ENCODE results near the gene LGALS3BP.
"Not testable (repeated sequence)": the region's sequence is repeated elsewhere in the genome, so short reads cannot be mapped to it uniquely, and the experiment has no call there.

LGALS3BP gene, protein sequence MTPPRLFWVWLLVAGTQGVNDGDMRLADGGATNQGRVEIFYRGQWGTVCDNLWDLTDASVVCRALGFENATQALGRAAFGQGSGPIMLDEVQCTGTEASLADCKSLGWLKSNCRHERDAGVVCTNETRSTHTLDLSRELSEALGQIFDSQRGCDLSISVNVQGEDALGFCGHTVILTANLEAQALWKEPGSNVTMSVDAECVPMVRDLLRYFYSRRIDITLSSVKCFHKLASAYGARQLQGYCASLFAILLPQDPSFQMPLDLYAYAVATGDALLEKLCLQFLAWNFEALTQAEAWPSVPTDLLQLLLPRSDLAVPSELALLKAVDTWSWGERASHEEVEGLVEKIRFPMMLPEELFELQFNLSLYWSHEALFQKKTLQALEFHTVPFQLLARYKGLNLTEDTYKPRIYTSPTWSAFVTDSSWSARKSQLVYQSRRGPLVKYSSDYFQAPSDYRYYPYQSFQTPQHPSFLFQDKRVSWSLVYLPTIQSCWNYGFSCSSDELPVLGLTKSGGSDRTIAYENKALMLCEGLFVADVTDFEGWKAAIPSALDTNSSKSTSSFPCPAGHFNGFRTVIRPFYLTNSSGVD

GRCh38 chr17:78979780-78980623 is at the start of gene LGALS3BP:
TSS of gene LGALS3BP (minus strand) at chr17:78979923. CDS start at chr17:78977191, 2,732 bp downstream.
- Mint-ChIP-seq H3K4me3 (peak within 1 kb of the TSS; percentile 79), H3K9me3 (no peaks in the 10 kb centered on the region), H3K27me3 (no peaks in the 10 kb centered on the region), H3K27ac (peak within 1 kb of the TSS; percentile 87), H3K4me1 (peaks cover 26% of the 10 kb centered on the region), H3K36me3 (no peaks in the 10 kb centered on the region)

DNA sequence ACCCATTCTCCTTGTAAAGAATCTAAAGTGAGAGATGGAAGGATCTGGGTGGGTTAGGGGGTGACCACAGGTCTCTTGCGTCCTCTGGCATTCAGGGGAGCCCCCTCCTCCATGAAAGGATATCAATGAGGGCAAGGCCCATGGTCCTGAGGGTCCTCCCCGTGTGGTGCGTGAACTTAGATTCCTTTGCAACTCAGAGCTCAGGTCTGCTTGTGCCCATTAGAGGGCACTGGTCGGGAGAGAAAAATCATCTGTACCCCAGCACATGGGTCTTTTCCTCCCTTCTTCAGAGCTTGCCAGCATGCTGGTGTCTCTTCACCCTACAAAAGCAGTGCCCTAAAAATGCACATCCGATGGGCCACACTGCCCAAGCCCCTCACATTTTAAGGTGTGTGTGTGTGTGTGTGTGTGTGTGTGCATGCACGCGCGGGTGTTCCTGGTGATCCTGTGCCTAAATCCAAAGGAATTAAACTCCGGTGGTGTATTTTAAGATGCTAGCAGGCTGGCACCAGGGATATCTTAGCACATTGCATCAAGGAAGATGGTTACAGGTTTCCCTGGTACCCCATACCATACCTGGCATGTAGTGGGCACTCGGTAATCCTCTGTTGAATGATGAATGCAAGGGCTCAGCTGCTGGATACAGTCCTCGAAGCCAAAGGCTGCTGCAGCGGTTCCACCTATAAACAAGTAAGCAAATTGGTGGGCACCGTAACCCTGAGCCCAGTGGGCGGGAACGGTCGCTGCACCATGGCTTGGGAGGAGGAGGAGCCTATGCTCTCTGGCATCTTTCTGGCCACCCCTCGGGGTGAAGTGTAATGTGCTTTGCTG is 49.0 kb upstream of the LGALS3BP start:
- Mint-ChIP-seq H3K4me3 (no peak overlapping the region), H3K4me1 (peaks cover 12% of the 10 kb centered on the region), H3K27me3 (peaks cover 3% of the 10 kb centered on the region), H3K36me3 (no peaks in the 10 kb centered on the region), H3K27ac (no peak overlapping the region), H3K9me3 (no peaks in the 10 kb centered on the region)

DNA sequence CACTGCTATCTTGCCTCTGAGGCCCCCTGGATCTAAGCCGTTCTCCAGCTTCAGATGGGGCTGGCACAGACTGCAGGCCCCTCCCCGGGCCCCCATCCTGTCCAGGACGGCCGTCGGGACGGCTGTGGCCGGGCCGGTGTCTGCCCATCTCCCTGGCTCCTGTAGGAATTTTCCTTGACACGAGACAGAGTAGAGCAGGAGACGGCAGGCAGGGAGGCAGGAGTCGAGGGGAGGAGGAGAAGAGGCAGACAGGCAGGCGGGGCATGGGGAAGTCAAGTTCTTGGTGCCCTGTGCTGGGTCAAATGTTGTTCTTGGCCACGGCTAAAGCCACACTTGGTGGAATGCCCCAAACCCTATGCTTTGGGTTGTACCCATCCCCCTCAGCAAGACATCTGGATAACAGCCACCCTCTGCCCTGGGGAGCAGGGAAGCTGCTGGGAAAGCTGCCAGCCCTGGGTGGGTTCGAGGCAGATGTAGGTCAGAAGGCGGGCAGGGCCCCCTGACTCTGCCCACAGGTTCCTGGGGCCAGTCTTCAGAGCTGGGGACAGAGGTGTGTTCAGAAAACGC is 48.3 kb upstream of the LGALS3BP start:
- Mint-ChIP-seq H3K9me3 (no peaks in the 10 kb centered on the region), H3K4me3 (no peak overlapping the region), H3K27ac (no peak overlapping the region), H3K4me1 (peaks cover 12% of the 10 kb centered on the region), H3K36me3 (no peaks in the 10 kb centered on the region), H3K27me3 (peaks cover 3% of the 10 kb centered on the region)

- Mint-ChIP-seq H3K4me1 (peaks cover 12% of the 10 kb centered on the region), H3K4me3 (no peak overlapping the region), H3K36me3 (no peaks in the 10 kb centered on the region), H3K27me3 (peaks cover 3% of the 10 kb centered on the region), H3K27ac (no peak overlapping the region), H3K9me3 (no peaks in the 10 kb centered on the region)
These were observed 47.7 kb upstream of the LGALS3BP start for GRCh38 chr17:79027274-79027924.

DNA sequence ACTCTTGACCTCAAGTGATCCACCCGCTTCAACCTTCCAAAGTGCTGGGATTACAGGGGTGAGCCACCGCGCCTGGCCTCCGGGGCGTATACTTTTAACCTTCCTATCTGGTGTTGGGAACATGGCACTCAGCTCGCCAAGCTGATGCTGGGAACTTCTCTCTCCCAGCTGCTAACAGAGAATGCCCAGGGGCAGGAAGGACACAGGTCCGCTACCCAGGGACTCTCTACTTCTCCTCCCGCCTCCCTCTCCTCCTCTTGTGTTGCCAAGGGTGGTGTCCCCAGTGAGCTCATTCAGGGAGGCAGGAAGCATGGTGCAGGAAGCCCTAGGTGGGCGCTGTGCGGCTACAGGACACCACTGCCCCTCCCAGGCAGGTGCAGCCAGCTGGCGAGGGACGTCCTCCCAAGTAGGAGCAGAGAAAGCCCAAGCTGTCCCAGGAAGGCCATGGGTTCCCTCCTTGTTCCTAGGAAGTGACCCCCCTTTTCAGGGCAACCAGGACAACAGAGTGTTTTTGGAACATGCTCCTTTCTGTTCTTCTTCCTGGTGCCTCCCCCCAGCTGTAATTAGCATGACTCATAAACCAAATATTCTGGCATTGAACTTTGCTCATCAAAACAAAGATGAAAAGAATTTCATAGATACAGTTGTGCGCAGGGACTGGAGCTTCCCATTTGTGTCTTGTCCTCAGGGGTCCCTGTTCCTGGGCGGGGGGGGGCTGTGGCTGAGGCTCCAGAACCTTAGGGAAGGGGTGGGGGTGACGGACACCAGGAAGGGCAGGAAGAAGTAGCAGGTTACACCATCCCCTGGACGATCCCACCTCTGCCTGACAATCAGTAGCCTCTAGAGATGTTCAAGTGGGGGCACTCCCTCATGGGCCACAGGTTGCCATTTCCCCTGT is 46.9 kb upstream of the LGALS3BP start:
- Mint-ChIP-seq H3K9me3 (no peaks in the 10 kb centered on the region), H3K4me1 (peaks cover 12% of the 10 kb centered on the region), H3K4me3 (no peak overlapping the region), H3K27ac (no peak overlapping the region), H3K27me3 (peaks cover 3% of the 10 kb centered on the region), H3K36me3 (no peaks in the 10 kb centered on the region)

DNA sequence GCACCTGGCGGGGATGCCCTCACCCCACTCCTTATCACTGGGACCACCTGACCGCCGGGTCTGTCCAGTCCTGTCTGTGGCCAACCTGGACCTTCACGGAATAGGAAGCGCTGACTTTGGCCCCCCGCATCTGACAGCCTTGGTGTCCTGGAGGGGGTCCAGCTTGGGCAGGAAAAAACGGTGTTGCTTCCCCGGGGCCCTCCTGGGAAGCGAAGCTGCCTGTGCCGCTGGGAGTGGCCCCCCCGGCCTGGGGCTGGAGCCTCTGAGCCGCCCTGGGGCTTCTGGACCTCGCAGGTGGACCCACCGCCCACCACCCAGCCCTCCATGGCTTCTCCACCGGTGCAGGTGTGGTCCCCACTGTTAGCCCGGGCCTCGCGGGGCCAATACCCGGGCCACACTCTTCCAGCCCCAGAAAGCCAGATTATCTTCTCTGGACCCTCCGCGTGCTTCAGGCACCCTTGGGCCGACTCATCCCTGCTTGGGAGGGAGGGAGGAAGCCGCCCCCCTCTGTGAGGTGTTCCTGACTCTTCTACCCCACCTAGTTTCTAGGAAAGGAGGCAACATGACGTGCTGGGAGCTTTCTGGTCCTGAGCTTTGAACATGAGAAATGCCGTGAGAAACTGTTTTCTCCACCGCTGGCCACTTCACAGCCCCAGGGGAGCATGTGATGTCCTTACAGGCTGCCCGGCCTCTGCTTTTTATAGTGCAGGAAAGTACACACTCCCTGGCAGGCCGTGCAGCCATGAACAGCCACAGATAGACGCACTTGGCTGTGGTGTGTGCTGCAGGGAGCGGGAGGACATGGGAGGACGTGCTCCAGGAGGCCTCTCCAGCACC is 45.4 kb upstream of the LGALS3BP start:
- H3K36me3 Mint-ChIP-seq: no peaks in the 10 kb centered on the region
- H3K27ac Mint-ChIP-seq: no peak overlapping the region
- peak overlapping the region; percentile 90 for H3K4me3 Mint-ChIP-seq
- peaks cover 12% of the 10 kb centered on the region for H3K4me1 Mint-ChIP-seq
- peaks cover 3% of the 10 kb centered on the region for H3K27me3 Mint-ChIP-seq
- H3K9me3 Mint-ChIP-seq: no peaks in the 10 kb centered on the region

DNA sequence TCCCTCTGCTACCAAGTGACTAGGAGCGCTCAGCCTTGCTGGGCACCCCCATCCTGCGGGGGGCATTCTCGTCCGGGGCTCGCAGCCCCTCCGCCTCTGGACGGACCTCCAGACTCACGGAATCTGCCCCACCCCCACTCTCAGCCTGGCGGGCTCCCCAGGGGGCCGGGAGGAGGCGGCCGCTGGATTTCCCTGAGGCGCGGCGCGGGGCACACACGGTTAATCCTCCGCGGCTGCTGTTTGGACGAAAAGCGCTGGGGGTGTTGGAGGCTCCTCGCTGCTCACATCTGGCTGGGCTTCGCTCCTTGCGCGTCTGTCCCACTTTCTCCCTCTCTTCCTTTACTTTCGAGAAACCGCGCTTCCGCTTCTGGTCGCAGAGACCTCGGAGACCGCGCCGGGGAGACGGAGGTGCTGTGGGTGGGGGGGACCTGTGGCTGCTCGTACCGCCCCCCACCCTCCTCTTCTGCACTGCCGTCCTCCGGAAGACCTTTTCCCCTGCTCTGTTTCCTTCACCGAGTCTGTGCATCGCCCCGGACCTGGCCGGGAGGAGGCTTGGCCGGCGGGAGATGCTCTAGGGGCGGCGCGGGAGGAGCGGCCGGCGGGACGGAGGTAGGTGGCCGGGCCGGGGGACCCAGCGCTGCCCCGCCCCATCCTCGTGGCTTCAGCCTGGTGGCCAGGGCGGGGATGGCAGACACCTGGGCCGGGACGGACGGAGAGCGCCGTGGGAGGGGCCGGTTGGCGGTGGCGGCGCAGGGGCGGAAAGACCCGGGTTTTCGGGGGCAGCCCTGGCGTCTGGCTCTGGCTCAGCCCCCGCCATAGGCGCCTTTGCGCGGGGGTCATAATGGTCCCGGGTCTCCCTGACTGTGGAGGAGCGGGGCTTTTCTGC is 44.4 kb upstream of the LGALS3BP start, which contains the start of gene C1QTNF1:
Gene C1QTNF1 (plus strand): TSS at position 284 of the 886 bp plus-strand sequence. CDS start 19,800 bp downstream, outside the sequence.
- peaks cover 3% of the 10 kb centered on the region for H3K27me3 Mint-ChIP-seq
- no peaks in the 10 kb centered on the region for H3K36me3 Mint-ChIP-seq
- H3K4me3 Mint-ChIP-seq: peak within 1 kb of the TSS; percentile 90
- peak within 1 kb of the TSS; percentile 2 for H3K27ac Mint-ChIP-seq
- H3K9me3 Mint-ChIP-seq: no peaks in the 10 kb centered on the region
- peaks cover 12% of the 10 kb centered on the region for H3K4me1 Mint-ChIP-seq

- Mint-ChIP-seq H3K27me3 (peaks cover 7% of the 10 kb centered on the region), H3K4me3 (peak overlapping the region; percentile 56)
These were observed 43.5 kb upstream of the LGALS3BP start for GRCh38 chr17:79023180-79023705.

DNA sequence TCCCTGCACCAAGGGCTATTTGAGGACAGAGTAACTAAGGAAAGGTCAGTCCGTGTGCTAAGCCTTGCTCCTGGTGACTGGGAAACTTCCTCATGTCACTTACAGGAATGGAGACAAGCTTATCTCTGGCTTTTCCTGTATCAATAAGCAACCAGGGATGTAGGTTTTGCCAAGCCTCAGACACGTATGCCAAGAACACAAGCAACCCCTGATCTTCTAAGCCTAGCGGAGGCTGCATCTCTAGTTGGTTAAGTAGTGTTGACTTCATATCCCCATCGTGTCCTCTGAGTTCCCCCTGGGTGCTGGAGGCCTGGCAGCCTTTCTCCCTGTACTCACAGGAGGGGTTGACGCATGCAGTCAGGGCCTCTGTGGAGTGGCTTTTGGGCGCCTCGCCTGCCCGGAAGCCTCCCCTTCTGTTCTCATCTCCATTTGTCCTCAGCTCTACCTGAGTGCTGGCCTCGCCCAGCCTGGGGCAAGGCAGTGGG is 42.8 kb upstream of the LGALS3BP start:
- H3K9me3 Mint-ChIP-seq: no peaks in the 10 kb centered on the region

More at GRCh38 chr17:79023180-79023705, 43.5 kb upstream of the LGALS3BP start:
- H3K9me3 Mint-ChIP-seq: no peaks in the 10 kb centered on the region
- H3K27ac Mint-ChIP-seq: peak overlapping the region; percentile 2
- H3K4me1 Mint-ChIP-seq: peaks cover 12% of the 10 kb centered on the region
- H3K36me3 Mint-ChIP-seq: no peaks in the 10 kb centered on the region

GRCh38 chr17:79021929-79022328 is 42.2 kb upstream of the LGALS3BP start:
- not testable (repeated sequence) for H3K36me3 Mint-ChIP-seq, H3K27me3 Mint-ChIP-seq, H3K9me3 Mint-ChIP-seq, H3K4me3 Mint-ChIP-seq, H3K27ac Mint-ChIP-seq
- H3K4me1 Mint-ChIP-seq: peaks cover 12% of the 10 kb centered on the region

More for the DNA sequence above, 42.8 kb upstream of the LGALS3BP start:
- peaks cover 12% of the 10 kb centered on the region for H3K4me1 Mint-ChIP-seq
- H3K27ac Mint-ChIP-seq: no peak overlapping the region
- no peak overlapping the region for H3K4me3 Mint-ChIP-seq
- H3K27me3 Mint-ChIP-seq: peaks cover 7% of the 10 kb centered on the region
- no peaks in the 10 kb centered on the region for H3K36me3 Mint-ChIP-seq

DNA sequence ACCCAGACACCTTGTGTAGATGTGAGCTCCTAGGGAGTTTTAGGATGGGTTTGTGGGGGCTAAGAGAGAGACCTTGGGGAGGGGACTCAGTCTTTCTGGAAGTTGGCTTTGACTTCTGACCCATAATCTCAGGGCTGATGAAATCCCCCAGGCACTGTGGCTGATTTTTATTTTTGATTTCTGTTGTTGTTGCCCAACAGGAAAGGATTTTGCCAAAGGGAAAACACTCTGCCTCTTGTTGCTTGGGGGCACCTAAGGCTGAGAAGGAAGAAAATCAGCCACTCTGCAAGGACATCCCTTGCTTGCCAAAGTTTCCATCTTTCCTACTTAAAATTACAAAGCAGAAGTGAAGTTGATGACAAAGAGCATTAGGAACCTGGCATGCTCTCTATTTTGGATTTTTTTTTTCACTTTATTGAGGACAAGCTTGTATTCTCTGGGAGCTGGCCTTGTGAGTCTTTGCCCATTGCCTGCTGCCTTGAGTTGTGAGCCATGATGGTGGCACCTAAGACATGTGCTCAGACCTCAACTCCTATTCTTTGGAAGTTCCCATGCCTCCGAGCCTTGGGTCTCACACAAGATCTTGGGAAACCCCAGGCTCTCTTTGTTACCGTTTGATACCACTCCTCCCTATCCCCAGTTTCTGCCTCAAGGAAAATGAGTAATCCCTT is 41.0 kb upstream of the LGALS3BP start:
- no peak overlapping the region for H3K27ac Mint-ChIP-seq

More for the DNA sequence above, 41.0 kb upstream of the LGALS3BP start:
- no peak overlapping the region for H3K4me3 Mint-ChIP-seq
- peaks cover 8% of the 10 kb centered on the region for H3K27me3 Mint-ChIP-seq
- no peaks in the 10 kb centered on the region for H3K36me3 Mint-ChIP-seq
- H3K9me3 Mint-ChIP-seq: no peaks in the 10 kb centered on the region
- H3K4me1 Mint-ChIP-seq: peaks cover 9% of the 10 kb centered on the region

All from activated naive CD4-positive, alpha-beta T cell treated with anti-CD3 and anti-CD28 coated beads, Interleukin-2, amount 50 U/mL, for 24 hours (primary cell).